Measurements from ENCODE around the gene MPC1.

MPC1 gene

DNA sequence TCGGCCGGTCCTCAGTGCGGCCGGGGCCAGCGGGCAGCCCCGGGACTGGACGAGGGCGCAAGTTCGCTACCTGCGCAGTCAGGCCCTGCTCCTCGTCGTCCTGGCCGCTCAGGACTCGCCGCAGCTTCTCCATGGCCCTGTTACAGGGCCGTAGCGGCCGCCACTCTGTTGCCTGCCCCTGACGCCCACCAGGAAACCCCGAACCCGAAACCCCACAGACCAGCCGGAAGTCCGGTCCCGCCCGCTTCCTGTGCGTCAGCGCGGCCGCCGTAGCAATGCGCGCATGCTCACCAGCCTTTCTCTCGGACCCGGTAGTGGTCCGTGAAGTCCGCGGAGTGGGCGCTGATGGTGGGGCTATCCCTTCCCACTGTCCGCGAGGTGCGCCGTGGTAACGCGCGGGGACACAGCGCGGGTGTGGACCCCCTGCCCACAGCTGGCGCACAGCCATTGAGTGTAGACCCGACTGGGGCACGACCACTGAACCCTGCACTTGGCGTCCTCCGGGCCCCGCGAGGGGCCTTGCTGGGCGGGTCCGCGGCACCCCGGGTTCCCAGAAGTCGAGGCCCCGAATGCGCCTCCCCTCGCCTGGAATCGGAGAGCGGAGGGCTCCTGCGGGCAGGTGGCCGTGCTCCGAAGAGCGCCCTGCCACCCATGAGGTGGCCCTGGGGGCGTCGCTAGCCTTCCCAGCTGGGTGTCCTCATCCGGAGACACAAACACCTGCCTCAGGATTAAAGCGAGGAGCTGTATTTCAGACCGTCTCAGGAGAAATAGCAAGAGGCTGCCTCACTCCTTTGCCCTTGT is 40.2 kb downstream of the MPC1 start, which contains the start of gene SFT2D1:
SFT2D1 (minus strand) TSS at position 197 of the 801 bp plus-strand sequence; CDS start at position 133, 64 bp downstream.
- no peak for DNase-seq

DNA sequence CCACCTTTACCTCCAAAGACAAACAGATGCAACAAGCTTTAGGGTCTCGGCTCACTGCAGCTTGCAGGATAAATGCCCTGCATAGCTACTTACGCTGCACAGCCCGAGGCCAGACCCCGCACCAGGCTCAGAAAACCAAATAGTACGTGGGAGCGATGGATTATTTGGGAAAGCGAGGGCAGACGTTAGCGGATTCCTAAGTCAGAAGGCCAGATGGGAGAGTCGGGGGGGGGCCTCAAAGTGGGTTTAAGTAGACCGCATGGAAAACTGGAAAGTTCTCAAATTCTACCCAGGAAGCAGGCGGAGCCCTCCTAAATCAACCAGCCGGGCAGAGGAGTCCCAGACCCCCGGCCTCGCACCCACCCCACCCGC is 40.8 kb downstream of the MPC1 start:
- no peak for DNase-seq

DNA sequence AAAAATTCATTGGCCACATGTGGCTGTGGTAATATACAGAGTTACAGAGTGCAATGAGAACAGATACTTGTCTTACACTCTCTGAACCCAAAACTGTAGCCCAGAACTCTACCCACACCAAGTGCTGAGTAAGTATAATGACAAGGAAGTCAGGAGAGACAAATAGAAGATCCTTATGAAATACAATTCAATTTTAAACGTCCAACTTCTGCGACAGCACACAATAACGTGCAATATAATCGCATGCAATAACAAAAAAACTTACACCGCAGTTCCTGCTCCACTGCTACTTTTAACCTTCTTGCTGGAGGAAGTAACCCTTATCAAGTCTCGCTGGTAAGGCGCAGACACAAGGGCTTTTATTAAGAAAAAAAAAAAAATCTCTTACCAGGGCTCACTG is 41.3 kb downstream of the MPC1 start:
- DNase-seq, result no peak

DNA sequence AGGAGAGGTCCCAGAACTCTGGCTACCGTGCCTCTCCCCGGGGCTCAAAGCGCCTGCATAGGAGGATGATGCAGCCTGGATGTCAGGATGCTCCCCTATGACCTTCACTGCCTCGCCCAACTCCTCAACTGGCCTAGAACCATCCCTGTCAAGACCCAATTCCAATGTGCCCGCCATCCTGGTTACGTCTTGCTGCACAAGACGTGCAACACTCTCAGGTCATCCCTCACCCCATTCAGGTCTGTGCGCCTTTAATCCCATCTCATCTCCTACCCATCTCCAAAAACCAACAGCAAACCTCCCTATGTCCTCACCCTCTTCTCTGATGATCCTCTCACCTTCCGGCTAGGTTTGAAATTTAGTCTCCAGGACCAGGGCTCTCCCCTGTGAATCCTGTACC is 43.9 kb downstream of the MPC1 start:
- no peak for DNase-seq

DNA sequence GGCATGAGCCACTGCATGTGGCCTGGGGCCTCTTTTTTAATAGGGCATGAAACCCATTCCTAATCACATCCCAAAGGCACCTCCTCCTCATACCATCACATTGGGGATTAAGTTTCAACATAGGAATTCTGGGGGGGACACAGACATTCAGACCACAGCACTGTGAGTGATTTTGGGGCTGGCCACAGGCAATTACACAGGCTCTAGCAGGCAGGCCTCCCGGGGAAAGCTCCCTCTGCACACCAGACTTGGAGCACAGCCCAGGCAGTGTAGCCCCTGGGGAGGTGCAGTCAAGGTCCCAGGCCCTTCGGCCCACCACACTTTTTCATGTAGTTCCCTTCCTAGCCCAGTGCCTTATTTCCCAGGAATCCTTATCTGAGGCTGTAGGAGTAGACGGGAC is 45.9 kb downstream of the MPC1 start:
- no peak for DNase-seq

DNA sequence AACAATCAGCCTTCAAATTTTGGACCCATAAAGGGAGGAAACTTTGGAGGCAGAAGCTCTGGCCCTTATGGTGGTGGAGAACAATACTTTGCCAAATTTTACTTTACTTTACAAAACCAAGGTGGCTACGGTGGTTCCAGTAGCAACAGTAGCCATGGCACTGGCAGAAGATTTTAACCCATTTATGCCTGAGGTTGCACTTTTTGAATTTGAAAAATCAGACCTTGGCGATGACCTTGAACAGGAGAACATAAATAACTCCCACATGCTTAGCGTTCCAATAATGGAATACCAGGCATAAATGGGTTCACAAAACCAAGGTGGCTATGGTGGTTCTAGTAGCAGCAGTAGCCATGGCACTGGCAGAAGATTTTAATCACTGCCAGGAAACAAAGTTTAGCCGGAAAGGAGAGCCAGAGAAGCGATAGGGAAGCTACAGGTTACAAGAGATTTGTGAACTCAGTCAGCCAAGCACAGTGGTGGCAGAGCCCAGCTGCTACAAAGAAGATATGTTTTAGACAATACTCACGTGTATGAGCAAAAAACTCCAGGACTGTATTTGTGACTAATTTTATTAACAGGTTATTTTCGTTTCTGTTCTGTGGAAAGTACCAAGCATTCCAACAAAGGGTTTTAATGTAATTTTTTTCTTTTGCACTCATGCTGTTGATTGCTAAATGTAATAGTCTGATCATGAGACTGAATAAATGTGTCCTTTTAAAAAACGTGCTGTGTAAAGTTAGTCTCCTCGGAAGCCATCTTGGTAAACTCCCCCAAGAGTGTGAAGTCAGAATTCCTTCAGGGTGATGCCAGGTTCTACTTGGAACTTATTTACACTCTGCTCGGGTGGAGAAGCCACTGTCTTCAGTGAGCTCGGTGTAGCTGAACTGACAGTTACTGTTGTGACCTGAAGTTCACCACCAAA is 47.1 kb downstream of the MPC1 start:
- no peak for DNase-seq

DNA sequence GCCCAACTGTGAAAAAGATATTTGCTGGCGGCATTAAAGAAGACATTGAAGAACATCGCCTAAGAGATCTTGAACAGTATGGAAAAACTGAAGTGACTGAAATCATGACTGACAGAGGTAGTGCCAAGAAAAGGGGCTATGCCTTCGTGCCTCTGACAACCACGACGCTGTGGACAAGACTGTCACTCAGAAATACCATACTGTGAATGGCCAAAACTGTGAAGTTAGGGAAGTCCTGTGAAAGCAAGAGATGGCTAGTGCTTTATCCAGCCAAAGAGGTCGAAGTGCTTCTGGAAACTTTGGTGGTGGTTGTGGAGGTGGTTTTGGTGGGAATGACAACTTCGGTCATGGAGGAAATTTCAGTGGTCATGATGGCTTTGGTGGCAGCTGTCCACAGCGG is 47.9 kb downstream of the MPC1 start:
- DNase-seq, result no peak

DNA sequence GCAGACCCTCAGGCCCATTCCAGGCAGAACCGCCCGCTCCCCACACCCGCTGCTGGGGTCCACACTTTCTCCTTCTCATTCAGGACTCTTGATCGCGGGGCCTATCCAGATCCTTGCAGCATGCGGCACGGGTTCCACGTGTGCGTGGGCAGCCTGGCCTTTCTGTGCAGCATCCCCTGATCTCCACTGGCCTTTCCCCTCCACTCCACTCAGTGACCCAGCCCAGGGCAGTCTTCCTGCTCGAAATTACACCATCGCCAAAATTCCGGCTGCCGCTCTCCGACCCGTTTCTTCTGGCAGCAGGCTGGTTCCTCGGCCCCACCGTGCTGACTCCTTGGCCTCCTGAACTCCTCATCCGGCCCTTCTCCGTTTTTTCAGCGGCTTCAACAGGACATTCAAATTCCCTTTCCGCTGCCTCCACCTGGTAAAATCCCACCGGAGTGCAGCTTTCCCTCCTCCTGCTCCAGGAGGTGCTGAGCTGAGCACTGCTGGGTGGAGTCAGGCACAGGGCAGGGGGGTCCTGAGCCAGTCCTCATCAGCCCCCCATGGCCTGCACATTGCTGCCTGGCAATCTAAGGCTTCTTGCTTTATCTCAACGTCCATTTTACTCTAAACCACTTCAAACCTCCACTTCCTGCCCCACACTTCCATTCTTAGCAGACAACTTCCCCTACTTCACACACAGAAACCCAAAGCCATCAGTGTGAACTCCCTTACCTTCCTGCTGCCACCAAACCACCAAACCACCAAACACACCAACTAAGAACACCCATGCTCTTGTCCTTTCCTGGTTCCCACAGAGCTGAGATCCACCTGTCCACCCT is 49.4 kb downstream of the MPC1 start:
- DNase-seq, result no peak

DNA sequence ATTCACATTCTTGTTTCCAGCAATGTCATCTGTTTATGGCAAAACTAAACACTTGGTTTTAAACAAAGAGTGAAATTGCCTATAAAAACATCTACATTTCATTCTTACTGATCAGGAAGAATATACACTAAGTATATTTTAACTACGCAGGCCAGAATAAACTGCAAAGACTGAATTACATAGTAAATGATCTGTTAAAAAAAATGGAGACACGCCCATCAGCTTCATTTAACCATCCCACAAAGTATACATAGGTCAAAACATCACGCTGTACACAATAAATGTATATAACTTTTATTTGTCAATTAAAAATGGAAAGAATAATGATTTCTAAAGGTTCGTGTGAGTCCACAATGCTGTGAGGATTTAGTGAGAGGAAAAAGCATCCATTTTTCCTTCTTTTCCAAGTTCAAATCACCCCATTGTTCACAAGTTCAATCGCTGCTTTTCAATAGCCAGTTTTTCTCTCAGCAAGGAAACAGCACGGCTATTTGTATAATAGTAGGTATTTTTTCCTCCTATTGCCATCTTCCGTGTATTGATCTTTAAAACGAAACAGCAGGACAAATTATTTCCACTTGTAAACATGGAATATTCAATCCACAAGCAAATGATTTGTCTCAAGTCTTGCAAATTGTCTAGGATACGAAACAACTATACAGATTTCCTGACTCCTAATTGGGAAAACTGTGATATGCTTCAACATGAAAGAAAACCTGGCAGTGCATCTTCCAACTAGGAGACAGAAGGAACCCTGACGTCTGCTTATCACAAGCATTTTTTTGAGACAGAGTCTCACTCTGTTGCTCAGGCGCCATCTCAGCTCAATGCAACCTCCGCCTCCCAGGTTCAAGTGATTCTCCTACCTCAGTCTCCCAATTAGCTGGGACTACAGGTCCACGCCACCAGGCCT is 51.0 kb downstream of the MPC1 start:
- DNase-seq, result no peak

DNA sequence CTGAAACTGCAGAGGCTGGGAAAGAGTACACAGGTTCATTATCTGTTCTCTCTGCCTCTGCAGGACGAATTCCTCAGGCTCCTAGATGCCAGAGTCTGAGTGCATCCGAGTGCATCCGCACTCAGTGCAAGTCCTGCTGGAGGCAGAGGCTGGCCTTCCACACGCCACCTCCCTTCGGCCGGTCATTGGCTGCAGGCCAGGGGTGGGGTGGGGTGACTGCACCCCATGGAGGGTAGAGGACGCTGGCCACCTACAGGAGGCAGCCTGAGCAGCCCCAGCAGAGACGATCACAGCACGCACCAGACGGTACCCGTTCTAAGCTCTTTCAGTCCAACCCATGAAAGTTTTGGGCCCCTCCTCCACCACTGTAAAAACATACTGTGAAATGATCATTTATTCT is 52.1 kb downstream of the MPC1 start:
- DNase-seq, result no peak

DNA sequence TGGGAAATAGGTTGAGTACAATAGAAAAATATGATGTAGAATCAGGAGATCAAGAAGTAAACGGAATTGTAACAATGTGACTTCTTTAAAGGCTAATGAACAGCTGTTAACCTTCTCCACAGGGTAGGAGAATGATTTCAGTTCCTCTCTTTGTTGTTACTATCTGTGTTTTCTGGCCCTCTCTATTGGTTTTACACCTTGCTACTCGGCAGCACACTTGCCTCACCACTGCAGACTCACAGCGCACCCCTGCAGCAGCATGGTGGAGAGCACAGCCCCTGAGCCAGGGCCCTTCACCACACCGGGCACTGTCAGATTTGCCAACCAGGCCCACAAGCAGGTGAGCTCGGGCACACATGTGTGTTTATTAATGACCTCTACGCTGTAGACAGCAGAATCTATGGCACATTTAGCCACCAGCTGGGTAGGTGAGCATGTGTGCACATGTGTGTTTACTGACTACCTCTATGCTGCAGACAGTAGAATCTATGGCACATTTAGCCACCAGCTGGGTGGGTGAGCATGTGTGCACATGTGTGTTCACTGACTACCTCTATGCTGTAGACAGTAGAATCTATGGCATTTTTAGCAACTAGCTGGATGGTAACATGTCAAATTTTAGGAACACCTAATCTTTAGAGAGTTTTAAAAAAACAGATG is 57.2 kb downstream of the MPC1 start:
- DNase-seq, result no peak

DNA sequence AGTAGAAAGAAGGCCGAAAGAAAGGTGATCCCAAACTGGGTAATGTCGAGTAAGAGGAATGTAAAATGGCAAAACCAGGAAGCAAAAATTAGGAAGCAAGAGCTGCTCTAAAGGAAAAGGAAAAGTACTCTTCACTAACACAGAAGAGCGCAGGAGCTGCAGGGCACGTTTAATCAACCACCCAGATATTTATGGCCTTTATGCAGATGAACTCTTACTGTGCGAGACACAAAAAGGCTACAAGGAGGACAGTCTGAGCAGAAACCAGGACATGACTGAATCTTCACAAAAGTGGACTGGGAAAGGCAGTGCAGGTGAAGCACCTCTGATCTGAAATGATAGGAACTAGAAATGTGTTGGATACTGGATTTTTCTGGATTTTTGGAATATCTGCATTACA is 59.3 kb downstream of the MPC1 start:
- DNase-seq, result no peak

DNA sequence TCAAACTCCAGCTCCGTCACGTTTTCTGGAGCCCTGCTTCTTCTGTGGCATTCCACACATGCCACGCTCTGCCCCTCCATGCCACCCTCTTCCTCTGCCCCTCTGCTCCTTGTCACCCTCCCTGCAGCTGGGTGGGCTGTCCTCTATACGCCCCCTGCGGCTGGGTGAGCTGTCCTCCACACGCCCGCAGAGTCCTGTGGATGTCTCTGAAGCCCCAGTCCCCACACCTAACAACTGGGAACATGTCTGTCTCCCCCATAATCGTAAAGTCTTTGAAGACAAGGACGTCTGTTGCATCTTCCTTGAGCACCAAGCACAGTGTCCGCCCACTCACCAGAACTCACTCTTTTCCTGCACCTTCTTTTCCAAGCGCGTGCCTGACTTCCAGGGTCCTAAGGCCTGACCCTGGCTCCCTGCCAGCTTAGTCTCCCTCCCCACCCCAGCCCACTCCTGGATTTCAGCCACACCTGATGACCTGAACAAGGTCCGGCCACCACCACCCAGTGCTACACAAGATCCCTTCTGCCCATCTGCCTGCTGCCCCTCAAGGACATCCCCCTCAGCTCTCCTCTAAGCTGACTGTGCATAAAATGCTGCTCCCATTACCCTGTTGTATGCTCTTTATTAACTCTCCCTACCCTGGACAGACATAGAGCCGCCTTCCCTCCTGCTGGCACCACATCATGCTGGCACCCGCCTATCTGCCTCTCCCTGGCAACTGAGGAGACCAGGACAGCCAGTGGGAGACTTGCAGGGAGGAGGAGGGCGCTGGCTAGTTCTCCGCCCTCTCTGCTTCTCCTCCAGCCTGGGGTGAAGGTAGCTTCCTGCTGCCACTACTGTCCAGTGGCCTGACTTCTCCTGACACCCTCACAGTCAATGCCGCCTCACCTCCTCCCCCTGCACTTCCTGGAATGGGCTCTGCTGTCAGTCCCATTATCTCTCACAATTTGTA is 63.8 kb downstream of the MPC1 start:
- DNase-seq, result no peak

DNA sequence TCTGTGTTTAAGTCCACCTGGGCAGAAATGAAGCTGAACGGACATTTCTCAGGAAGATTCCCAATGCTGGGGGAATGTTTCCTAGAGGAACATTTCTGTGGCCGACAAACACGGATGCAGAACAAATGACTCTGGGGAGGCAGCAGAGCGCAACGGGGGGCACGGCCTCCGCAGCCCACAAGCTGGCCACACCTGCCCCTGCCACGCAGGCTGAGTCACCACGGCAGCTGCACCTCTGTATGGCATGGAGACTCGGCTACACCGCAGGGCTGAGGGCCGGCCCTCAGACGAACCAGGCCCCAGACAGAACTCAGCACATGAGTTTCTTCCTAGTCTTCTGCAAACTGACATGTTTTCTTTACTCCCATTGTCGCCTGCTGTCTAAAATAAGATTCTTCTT is 64.5 kb downstream of the MPC1 start:
- no peak for DNase-seq

DNA sequence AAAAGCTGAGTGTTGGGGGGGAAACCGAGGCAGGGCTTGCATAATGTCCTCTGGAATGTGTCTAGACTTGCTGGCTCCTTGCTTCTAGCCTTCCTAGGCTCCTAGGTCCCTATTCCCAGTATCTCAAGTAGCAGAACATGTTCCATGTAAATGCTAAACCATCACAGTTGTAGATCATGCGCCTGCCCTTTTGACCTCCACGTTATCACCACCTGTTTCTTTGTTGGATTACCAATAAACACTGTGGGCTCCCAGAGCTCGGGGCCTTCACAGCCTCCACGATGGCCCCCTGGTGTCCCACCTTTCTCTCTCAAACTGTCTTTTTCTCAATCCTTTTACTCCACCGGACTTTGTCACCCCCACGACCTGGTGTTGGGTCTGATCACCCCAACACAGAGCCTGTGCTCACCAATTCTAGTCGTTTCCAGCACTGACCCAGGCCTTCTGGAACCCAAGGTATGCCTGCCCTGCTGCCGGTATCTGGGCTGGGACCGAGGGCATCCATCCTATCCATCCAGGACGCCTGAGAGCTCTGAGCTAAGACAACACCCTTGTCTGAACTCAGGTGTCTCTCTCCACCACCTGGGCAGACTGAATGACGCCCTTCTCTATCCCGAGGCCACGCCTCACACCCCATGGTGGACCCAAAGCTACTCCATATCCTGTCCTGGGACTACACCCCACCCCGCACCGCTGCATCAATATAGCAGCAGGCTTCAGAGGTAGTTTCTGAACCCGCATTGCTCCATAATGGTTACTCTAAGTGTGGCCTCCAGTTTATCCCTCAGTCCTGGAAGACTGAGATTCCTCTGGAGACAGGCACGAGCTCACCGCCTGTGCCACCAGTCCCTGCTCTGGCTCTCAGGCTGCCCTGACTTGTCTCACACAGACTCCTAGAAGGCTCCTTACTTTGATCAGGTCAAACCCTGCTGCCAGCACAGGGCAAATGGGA is 65.2 kb downstream of the MPC1 start:
- DNase-seq, result no peak

DNA sequence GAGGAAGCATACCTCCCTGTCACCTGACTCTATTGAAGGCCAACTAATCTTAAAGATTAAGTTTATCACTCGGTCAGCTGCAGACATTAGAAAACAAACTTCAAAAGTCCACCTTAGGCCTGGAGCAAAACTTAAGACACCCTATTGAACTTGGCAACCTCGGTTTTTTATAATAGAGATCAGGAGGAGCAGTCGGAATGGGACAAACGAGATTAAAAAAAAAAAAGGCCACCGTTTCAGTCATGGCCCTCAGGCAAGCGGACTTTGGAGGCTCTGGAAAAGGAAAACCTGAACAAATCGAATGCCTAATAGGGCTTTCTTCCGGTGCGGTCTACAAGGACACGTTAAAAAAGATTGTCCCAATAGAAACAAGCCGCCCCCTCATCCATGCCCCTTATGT is 67.3 kb downstream of the MPC1 start:
- no peak for DNase-seq
